Activated CD4-positive, alpha-beta T cell treated with anti-CD3 and anti-CD28 coated beads for 24 hours (primary cell): ENCODE measurements around the gene CADM1.

Experiments used
- DNase-seq, 2 donors: peaks; one replicate each; pipeline ENCODE4 v3.0.0-alpha.2; 2020; ENCODE audit warnings: low read depth in 2 of 2

CADM1 gene

DNA sequence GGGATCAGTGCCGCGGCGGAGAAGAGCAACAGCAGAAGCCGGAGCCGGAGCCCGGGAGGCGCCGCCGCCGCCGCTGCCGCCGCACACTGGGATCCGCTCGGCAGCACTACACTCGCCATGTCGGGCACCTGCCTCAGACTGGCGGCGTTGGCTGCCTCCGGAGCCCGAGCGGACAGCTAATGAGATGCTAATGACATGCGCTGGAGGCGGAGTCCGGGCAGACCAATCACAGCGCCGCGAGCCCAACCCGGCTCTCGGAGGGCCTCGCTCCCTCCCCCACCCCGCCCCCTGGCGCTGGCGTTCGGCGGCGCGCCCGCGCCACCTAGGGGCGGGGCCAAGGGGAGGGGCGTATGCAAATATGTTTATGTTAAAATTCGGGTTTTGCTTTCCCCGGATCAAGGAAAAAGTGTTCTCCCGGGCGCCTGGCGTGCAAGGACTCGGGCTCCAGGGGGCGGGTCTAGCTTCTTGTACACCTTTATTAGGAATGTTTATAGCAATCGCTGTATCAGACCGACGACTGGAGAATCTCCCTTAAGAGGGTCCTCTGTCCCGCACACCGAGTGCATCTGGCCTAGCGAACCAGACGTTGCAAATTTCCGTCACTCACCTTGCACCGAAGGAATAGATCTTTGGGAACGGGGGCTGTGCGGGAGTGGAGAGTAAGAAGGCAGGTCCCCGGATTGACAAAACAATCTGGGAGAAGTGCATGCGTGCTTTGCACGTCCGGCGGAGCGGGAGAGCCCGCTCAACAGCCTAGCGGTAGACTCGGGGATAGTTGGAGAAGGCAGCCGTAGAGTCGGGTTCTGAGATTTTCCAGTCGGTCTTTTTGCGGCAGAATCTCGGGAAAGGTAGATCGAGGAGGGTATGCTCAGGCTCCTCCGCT lies at the start of gene CADM1:
Gene CADM1 (minus strand): TSS at position 140 of the 883 bp plus-strand sequence.
- peak; percentile 46 to 52 for DNase-seq

DNA sequence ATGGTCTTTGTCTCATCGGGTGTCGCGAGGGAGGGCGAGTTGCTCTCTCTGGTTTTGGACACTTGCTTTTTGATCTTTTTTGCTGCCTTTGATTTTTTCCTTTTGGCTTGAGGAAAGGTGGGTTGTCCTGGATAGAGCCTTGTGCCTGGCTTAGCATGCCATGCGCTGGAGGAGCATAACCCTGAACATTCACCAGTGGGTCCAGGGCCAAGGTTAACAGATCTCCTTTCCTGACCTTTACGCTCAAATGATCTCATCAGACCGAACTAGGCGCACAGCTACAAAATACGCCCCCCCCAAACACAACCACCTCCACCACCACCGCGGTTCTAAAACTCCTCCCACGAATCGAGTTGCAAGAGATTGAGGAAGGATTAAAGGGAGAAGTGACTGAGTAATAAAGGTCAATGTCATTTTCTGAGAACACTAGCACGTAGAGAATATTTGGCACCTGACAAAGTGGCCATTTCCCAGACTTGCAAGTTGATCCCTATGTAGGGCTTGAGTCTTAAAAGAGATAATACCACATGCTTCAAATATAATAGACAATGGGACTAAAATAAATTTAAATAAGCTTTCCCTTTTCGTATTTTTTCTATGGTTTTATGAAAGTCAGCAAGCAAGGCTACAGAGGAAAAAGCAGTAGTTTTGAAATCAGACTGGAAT lies 48.7 kb upstream of the CADM1 start:
- DNase-seq, result no peak

DNA sequence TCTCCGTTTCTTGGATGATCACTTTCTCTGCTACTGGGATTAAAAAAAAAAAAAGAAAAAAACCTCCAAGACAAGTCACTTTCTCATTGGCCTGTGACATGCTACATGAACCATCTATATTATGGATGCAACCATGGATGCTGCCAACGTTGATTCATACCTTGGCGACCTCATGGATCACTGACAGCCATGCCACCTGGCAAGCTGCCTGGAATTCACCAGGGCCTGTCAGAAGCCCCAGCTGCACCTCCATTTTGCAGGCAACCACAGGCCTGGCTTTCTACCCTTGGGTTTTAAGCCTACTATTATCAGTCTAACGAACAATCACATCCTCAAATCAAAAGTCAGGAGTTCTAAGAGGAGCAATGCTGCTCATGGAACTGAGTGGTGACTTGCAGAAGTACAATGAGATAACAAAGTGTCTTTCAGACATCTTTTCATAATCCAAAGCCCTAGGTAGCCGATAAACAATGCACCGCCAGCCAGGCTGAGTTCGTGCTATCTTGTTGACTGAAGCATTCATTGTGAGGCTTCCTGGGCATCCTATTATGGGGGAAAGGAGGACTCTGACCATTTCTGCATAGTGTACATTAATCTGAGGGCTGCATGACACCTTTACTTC lies 48.0 kb upstream of the CADM1 start:
- DNase-seq, result no peak

DNA sequence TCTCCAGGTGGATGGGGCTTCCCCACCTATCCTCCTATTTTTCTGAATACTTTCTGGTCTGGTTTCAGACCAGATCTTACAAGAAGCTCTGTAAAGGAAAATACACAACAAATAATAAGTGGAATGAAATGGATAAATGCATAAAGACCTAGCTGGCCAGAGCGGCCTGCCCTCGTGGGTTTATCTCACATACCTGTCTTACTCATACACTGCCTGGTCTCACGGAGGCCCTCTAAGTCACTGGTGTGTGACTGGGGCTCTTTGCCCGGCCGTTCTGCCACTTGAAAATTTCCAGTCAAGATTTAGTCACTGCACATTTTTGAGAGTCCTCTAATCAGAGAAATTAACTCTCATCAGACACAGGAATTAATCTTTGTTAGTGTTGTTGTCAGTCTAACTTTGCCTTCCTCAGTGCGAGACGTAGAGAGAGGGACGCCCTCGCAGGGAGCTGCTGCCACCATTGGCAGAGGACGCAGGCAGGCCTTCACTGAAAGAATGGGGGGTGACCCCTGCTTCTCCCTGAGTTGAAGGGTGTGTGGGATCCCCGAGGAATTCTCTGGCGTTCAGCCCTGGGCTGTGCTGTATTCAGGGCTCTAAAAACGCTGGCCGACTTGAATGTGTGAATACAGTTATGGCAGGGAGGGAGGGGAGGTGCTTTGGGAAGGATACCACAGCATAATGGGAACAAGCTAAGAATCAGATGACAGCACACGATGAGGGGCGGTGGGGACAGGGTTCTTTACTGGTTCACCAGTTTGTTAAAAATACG lies 46.3 kb upstream of the CADM1 start:
- DNase-seq, result no peak

- no peak for DNase-seq
Measured at GRCh38 chr11:115548878-115549528, 44.8 kb upstream of the CADM1 start.

GRCh38 chr11:115545581-115546210 lies 41.5 kb upstream of the CADM1 start:
- DNase-seq, result no peak

DNA sequence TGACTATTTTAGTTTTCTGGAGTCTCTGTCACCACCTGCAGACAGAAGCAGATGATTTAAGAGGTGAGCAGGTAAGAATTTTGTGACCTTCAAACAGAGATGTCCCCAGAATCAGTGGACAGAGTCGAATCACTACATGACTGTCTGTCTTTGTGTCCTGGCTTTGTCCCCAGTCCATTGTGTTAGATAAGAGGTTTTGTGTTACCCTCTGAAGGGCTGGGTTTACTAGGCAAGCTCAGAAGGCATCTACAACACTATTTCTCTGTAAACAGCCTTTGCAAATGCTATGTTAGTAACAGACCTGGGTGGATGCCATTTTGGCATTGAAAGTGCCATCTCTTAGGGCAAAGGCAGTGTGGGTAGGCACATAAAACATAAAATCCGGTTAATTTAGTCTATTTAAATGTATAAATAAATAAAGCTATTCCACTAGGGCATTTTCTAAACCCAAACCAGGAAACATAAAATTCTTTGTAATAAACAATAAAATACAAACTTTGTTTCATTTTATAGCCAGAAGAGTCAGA lies 40.3 kb upstream of the CADM1 start:
- no peak for DNase-seq

DNA sequence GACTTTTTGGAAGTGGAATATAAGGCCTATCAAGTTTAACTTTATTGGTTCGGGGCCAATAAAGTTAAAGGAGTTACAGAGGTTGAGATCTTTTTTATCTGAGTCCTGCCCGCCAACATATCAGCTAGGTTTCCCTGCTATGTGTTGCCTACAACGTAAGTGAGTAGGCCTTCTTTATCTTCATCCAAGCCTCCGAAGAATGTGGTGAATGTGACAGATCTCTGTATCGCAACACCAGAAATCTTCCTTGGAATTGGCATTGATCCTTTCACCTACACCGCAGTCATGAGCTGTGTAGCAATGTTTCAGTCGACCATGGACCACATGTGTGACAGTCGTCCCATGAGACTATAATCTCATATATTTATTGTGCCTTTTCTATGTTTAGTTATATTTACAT lies 37.3 kb upstream of the CADM1 start:
- DNase-seq, result no peak

- DNase-seq, result no peak
Measured at GRCh38 chr11:115539844-115540243, 35.6 kb upstream of the CADM1 start.

DNA sequence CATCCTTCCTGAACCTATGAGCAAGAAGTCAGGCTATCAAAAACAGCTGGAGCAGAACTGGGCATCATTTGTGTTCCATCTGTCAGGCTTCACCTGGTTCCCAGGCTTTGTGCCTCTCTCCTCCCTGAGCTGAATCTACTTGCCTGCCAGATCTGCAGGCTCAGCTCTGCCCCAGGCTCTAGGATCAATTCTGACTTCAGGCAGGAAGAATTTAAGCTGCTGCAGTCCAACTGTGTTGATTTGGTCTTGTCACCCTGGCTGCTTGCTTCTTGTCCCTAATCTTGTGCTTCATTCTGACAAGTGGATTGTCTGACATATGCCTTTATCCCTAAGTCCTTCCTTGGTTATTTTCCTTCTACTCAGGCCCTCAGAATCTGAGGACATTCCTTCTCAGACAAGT lies 31.6 kb upstream of the CADM1 start:
- no peak for DNase-seq

- no peak for DNase-seq
Measured at GRCh38 chr11:115530752-115531151, 26.5 kb upstream of the CADM1 start.

- no peak for DNase-seq
Measured at GRCh38 chr11:115528225-115528624, 24.0 kb upstream of the CADM1 start.

- DNase-seq, result no peak
Measured at GRCh38 chr11:115527534-115528125, 23.4 kb upstream of the CADM1 start.

DNA sequence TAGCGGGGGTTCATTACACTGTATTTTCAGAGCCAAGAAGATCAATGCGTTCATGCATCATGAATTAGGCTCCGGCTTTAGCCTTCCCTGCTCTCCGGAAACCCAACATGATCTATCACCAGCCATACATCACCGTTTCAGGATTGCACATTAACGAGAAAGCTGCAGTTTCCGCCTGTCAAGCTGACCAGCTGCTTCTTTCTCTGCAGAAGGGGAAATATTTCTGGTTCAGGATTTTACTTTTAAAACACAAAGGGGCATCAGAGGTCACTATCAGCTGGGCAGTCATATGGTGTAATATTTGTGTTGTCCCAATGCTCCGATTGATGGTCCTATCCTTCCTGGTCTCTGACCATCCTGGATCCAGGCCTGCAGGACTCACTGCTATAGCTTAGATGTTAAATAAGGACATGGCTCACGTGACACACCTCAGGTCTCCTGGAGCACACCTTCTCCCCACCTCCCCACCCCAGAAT lies 21.4 kb upstream of the CADM1 start:
- DNase-seq, result no peak

DNA sequence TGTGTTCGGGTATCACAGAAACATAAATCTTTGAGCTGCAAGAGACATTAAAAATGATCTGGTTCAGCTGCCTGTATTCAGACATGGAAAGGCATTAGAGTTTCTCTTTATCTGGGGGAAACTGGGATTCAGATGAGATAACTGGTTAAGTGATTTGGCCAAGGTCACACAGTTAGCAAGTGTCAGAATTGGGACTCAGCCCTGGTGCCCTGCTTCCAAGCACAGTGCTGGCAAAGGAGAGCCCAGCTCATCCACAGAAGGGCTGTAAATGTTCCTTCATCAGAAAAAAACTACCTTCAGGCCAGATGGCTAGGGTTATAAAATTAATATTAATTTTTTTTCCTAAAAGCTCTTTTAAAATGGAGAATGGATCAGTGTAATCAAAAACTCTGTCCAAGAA lies 20.4 kb upstream of the CADM1 start:
- no peak for DNase-seq

- DNase-seq, result no peak
Measured at GRCh38 chr11:115523727-115524399, 19.6 kb upstream of the CADM1 start.

DNA sequence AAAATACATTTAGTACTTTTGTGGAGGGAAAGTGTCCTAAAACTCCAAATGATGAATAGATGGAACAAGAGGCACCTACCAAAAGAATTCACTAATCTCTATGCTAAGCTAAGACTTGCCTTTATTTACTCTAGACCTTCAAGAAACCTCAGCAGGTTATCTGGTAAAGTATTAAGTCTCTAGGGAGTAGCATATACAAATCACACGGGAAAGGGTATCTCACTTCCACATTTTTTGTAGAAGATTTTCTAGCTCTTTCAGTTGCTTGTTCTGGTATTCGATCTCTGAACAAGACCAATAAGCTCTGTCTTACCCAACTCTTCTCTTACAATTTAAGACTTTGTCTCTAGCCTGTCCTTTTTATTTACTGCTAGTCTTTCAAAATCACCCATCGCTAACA lies 18.1 kb upstream of the CADM1 start:
- no peak for DNase-seq

DNA sequence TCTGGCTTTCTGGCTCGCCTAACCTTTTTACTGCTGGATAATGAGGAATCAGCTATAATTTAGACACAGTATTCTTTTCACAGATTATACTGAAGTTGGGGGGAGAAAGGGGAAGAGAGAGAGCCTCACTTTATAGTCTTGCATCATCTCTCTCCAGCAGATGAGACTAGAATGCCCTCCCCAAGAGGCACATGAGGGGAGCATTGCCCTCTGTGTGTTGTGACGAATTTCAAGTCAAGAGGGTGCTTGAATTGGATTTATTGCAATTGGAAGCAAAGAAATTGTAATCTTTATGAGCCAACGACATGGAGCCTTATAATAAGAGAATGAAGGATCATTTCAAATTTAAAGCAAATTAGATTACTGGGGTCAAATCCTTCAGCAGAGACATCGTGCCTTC lies 17.6 kb upstream of the CADM1 start:
- no peak for DNase-seq

- no peak for DNase-seq
Measured at GRCh38 chr11:115518983-115519628, 14.9 kb upstream of the CADM1 start.
